Mucosa of descending colon (tissue), 3 donors: Measurements from ENCODE around the gene OSGEPL1. TPM values are rescaled to one million over a fixed set of nuclear protein-coding genes. Genes with fewer than 3 reads are reported as not detected.

Source experiments
- ATAC-seq: fragments of 200-7000 bp; cut with Tn5 transposase; one replicate; pipeline ENCODE4 v1.9.1; 2020; ENCODE audit warnings: mild to moderate bottlenecking, moderate library complexity
- DNase-seq, 3 donors: peaks; one replicate each; pipeline ENCODE4 v3.0.0-alpha.2; 2020
- H3K36me3 ChIP-seq: fragments of 200-600 bp; one replicate; pipeline ENCODE4 v1.8.0; 2021; ENCODE audit warnings: low read depth, mild to moderate bottlenecking
- H3K4me1 ChIP-seq: fragments of 200-600 bp; one replicate; pipeline ENCODE4 v1.8.0; 2021; ENCODE audit warnings: low read depth, mild to moderate bottlenecking
- H3K4me3 ChIP-seq: fragments of 200-600 bp; one replicate; pipeline ENCODE4 v1.8.0; 2021; ENCODE audit warnings: mild to moderate bottlenecking
- H3K9me3 ChIP-seq: fragments of 200-600 bp; one replicate; pipeline ENCODE4 v1.8.0; 2021; ENCODE audit warnings: mild to moderate bottlenecking
- CTCF ChIP-seq: fragments of 200-600 bp; IDR thresholded peaks from one replicate; pipeline ENCODE4 v1.8.0; 2022; ENCODE audit warnings: antibody characterized with exemption, mild to moderate bottlenecking
- intact Hi-C, 2 donors: fragments of 100-400 bp; cut with DNase I in 1 of 2; cut with micrococcal nuclease in 1 of 2; formaldehyde crosslinking; loops; one replicate each; pipeline versions ENCODE4 v1.11.0 to v1.11.1; 2022; cut with DNase I, micrococcal nuclease
- total RNA-seq, 3 donors: library from RNA; stranded (reverse); fragmentation: NEBNext Ultra II Directional in 2 of 3; extraction: Animal tissue kit (Norgen Biotek cat#: 25700) in 2 of 3; gene quantifications; one replicate each; pipeline versions ENCODE4 v1.2.1 to v1.2.4, GENCODE V29; 2021 to 2023
- donor health status: DM: no; HTN: no; CAD: no; lungs with moderate emphysema.
- donor health status: DM: no; HTN: no; CAD: no.
- donor health status: DM: no; HTN: yes; CAD: no.

The OSGEPL1 gene
- total RNA-seq, 3 donors from 2014 or later = 3.9 to 5.1 (median 4.3) TPM

GRCh38 chr2:189798312-189799029 is 35.9 kb upstream of the OSGEPL1 start:
- ATAC-seq (no peak), DNase-seq (no peak)
- TF ChIP-seq CTCF = no peak
- Histone ChIP-seq H3K4me3 (no peak overlapping the region), H3K36me3 (no peaks in the 10 kb centered on the region), H3K4me1 (no peaks in the 10 kb centered on the region), H3K9me3 (no peaks in the 10 kb centered on the region)
- intact Hi-C loops = no loop called here

- H3K4me3 ChIP-seq = no peak overlapping the region
- ATAC-seq = no peak
- no peak for TF ChIP-seq CTCF
Observed at GRCh38 chr2:189797902-189798301, 35.3 kb upstream of the OSGEPL1 start.

GRCh38 chr2:189794310-189794709 is 31.7 kb upstream of the OSGEPL1 start:
- ATAC-seq (no peak), DNase-seq (no peak)
- intact Hi-C loops = no loop called here
- no peaks in the 10 kb centered on the region for H3K36me3 ChIP-seq
- no peak for TF ChIP-seq CTCF
- no peaks in the 10 kb centered on the region for H3K4me1 ChIP-seq
- no peaks in the 10 kb centered on the region for H3K9me3 ChIP-seq
- H3K4me3 ChIP-seq = no peak overlapping the region

More at GRCh38 chr2:189797902-189798301, 35.3 kb upstream of the OSGEPL1 start:
- intact Hi-C loops = no loop called here
- Histone ChIP-seq H3K36me3 (no peaks in the 10 kb centered on the region), H3K4me1 (no peaks in the 10 kb centered on the region), H3K9me3 (no peaks in the 10 kb centered on the region)
- DNase-seq = no peak

- intact Hi-C loops = no loop called here
- Histone ChIP-seq H3K36me3 (no peaks in the 10 kb centered on the region), H3K9me3 (no peaks in the 10 kb centered on the region), H3K4me3 (no peak overlapping the region), H3K4me1 (no peaks in the 10 kb centered on the region)
- TF ChIP-seq CTCF = no peak
- DNase-seq (no peak), ATAC-seq (no peak)
Observed at GRCh38 chr2:189791338-189792042, 28.9 kb upstream of the OSGEPL1 start.

GRCh38 chr2:189783927-189784867 is 21.6 kb upstream of the OSGEPL1 start, which contains the start of the genes ORMDL1 and PMS1:
TSS of gene ORMDL1 (minus strand) at chr2:189784339. CDS start at chr2:189782595, 1,744 bp downstream.
TSS of gene PMS1 (plus strand) at chr2:189784450. CDS start at chr2:189791810, 7,360 bp downstream.
- H3K9me3 ChIP-seq = no peaks in the 10 kb centered on the region
- ATAC-seq (peak; percentile 99), DNase-seq (peak; percentile 96 to 98 (median 97))
- H3K4me1 ChIP-seq = peaks cover 6% of the 10 kb centered on the region
- no peak for TF ChIP-seq CTCF
- peak within 1 kb of the TSS; percentile 70 for H3K4me3 ChIP-seq
- intact Hi-C loops = no loop called here
- no peaks in the 10 kb centered on the region for H3K36me3 ChIP-seq
